ENCODE results near the gene RAB36.

DNA sequence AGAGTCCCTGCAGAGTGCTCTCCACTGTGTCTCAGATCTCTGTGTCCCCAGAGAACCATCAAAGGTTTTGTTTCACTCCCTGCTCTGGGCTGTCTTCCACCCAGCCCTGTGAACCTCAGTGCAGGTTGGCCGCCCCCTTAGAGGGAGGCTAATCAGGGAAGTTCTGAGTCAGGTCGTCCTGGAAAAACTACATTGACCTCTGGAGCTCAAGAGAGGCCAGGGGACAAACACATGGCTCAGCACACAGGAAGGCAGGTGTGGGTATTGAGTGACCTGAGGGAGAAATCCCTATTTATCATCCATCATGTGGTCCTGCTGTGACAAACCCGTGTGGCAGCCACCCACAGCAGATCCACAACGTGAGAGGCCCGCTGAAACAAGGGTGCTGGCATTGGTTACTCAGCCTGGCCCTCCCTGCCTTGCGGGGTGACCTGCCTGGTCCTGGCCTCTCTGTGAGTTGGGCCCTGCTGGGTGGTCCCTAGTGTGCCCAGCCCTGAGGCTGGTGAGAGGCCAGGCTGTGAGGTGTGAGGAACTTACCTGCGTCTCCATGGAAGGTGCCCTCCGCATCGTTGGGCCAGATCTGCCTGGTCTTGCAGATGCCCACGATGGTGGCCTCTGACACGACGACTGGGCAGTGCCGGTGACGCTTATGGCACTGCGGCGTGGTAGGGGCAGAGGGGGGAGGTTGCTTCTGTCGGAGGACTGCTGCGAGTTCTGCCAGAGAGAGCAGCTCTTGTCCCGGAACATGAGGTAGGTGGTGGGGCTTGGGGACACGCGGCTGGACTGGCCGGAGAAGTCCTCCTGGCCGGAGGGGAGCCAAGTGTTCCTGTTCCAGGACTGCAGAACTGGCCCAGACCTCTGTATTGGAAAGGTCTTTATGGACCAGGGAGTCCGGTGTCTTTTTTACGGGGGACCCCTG is 34.4 kb downstream of the RAB36 start:
- TF ChIP-seq TCF12 (IDR thresholded peaks at IDR 0.05; ENCODE audit: low read depth) (no peak), EGR1 (IDR thresholded peaks at IDR 0.05) (no peak), FOXM1 (IDR thresholded peaks at IDR 0.05; ENCODE audit: borderline replicate concordance, low read depth) (no peak), MAX (IDR thresholded peaks at IDR 0.05) (no peak), EP300 (IDR thresholded peaks at IDR 0.05; ENCODE audit: borderline replicate concordance) (no peak)
